ENCODE measurements around the gene TBATA.
A peak's percentile ranks its signal among the peaks of the same experiment; 100 is the strongest.

TBATA gene

GRCh38 chr10:70809726-70810125 is 24.5 kb upstream of the TBATA start:
- Histone ChIP-seq H3K9ac (no peak overlapping the region), H3K4me3 (no peak overlapping the region), H3K4me2 (peak overlapping the region; percentile 27), H3K9me3 (no peaks in the 10 kb centered on the region), H3K27ac (no peak overlapping the region), H3K4me1 (peaks cover 18% of the 10 kb centered on the region), H3K27me3 (no peaks in the 10 kb centered on the region), H3K36me3 (no peaks in the 10 kb centered on the region), H4K20me1 (no peaks in the 10 kb centered on the region)
- TF ChIP-seq Cebpa-rat (IDR thresholded peaks at IDR 0.05), result no peak

GRCh38 chr10:70809011-70809611 is 23.9 kb upstream of the TBATA start:
- Histone ChIP-seq H3K27ac (no peak overlapping the region), H3K4me1 (peaks cover 18% of the 10 kb centered on the region), H4K20me1 (no peaks in the 10 kb centered on the region), H3K9me3 (no peaks in the 10 kb centered on the region), H3K4me3 (no peak overlapping the region), H3K9ac (no peak overlapping the region), H3K27me3 (no peaks in the 10 kb centered on the region), H3K4me2 (peak overlapping the region; percentile 31), H3K36me3 (no peaks in the 10 kb centered on the region)
- TF ChIP-seq Cebpa-rat (IDR thresholded peaks at IDR 0.05), result no peak

DNA sequence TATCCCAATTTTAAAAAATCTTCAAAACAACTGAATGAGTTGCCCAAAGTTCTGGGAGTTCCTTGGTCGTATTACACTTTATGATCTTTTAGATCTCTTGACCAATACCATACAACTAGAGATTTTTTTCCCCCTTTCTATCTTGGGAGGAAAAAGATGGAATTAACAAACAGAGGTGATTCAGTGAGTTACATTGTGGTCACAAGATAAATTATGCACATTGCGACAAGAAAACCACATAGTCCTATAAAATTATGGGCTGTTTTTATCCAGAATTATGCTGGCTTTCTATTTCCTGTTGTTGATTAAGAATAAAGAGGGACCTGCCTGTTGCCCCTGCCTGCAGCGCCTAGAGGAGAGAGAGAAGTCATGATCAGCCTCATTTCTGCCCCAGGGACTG is 22.4 kb upstream of the TBATA start:
- Histone ChIP-seq H3K27me3 (no peaks in the 10 kb centered on the region), H3K36me3 (no peaks in the 10 kb centered on the region), H3K4me2 (no peak overlapping the region), H4K20me1 (no peaks in the 10 kb centered on the region), H3K9me3 (no peaks in the 10 kb centered on the region), H3K4me1 (peaks cover 18% of the 10 kb centered on the region), H3K27ac (no peak overlapping the region), H3K9ac (no peak overlapping the region), H3K4me3 (no peak overlapping the region)
- no peak for TF ChIP-seq Cebpa-rat (IDR thresholded peaks at IDR 0.05)

GRCh38 chr10:70806841-70807240 is 21.7 kb upstream of the TBATA start:
- Histone ChIP-seq H4K20me1 (no peaks in the 10 kb centered on the region), H3K9me3 (no peaks in the 10 kb centered on the region), H3K27ac (no peak overlapping the region), H3K4me2 (no peak overlapping the region), H3K27me3 (no peaks in the 10 kb centered on the region), H3K4me1 (peaks cover 18% of the 10 kb centered on the region), H3K4me3 (no peak overlapping the region), H3K9ac (no peak overlapping the region), H3K36me3 (no peaks in the 10 kb centered on the region)
- TF ChIP-seq Cebpa-rat (IDR thresholded peaks at IDR 0.05), result no peak

DNA sequence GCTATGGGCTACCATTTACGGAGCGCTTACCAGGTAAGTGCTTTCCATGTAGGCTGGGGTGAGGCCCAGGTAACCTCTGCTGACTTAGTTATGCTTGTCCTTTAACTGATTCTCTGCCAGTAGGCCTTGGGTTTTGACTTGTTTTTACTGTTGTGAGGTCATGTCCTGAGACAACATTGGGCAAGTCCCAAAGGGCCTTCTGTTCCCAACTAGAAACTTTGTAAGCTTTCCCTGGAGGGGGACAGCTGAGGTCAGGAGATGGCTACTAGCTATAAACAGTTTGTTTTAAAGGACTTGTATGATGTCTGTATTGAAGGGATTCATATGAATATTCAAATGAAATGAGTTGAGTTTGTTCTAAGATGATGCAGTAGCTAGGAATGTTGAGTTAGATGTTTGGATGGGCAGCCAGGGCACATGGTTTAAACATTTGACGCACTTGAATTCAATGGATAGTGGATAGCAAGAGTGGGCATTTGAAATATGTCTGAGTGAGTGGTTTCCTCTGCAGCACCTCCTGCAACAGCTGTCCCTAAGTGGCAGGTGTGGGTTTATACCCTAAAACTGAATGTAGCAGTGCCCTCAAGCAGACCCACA is 20.5 kb upstream of the TBATA start:
- no peak overlapping the region for H3K27ac ChIP-seq
- no peaks in the 10 kb centered on the region for H3K27me3 ChIP-seq
- H3K4me1 ChIP-seq, result peaks cover 18% of the 10 kb centered on the region
- H3K36me3 ChIP-seq, result no peaks in the 10 kb centered on the region
- H3K9me3 ChIP-seq, result no peaks in the 10 kb centered on the region
- H4K20me1 ChIP-seq, result no peaks in the 10 kb centered on the region
- H3K9ac ChIP-seq, result no peak overlapping the region
- H3K4me2 ChIP-seq, result no peak overlapping the region
- TF ChIP-seq Cebpa-rat (IDR thresholded peaks at IDR 0.05), result no peak
- no peak overlapping the region for H3K4me3 ChIP-seq

DNA sequence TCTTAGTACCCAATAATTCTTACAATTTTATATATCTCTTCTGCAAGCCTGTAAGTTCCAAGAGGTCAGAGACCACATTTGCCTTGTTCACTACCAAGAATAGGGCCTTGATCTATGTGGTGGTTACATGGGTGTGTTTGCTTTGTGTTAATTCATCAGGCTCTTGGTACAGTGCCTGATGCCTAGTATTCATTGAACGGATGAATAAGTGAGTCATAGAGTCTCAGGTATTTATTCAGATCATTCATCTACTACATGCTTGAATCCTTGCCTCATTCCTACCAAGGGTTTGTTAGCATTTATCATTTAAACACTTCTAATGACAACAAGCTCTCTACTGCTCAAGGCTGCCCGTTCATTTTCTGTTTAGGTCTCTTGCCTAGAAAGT is 19.2 kb upstream of the TBATA start:
- Histone ChIP-seq H3K9ac (no peak overlapping the region), H3K4me3 (no peak overlapping the region), H3K4me2 (no peak overlapping the region), H3K4me1 (peaks cover 8% of the 10 kb centered on the region), H3K9me3 (no peaks in the 10 kb centered on the region), H3K36me3 (no peaks in the 10 kb centered on the region), H3K27me3 (no peaks in the 10 kb centered on the region), H3K27ac (no peak overlapping the region), H4K20me1 (no peaks in the 10 kb centered on the region)
- no peak for TF ChIP-seq Cebpa-rat (IDR thresholded peaks at IDR 0.05)

- no peak overlapping the region for H3K27ac ChIP-seq
- no peak overlapping the region for H3K4me3 ChIP-seq
Measured at GRCh38 chr10:70803775-70804420, 18.7 kb upstream of the TBATA start.

GRCh38 chr10:70801854-70802253 is 16.7 kb upstream of the TBATA start:
- Histone ChIP-seq H3K4me3 (no peak overlapping the region), H3K4me2 (no peak overlapping the region), H3K27ac (no peak overlapping the region), H3K9me3 (no peaks in the 10 kb centered on the region), H3K27me3 (no peaks in the 10 kb centered on the region), H4K20me1 (no peaks in the 10 kb centered on the region), H3K4me1 (no peaks in the 10 kb centered on the region), H3K36me3 (no peaks in the 10 kb centered on the region), H3K9ac (no peak overlapping the region)
- no peak for TF ChIP-seq Cebpa-rat (IDR thresholded peaks at IDR 0.05)

More at GRCh38 chr10:70803775-70804420, 18.7 kb upstream of the TBATA start:
- TF ChIP-seq Cebpa-rat (IDR thresholded peaks at IDR 0.05), result no peak
- no peak overlapping the region for H3K9ac ChIP-seq
- H3K4me2 ChIP-seq, result no peak overlapping the region
- H3K27me3 ChIP-seq, result no peaks in the 10 kb centered on the region
- no peaks in the 10 kb centered on the region for H3K36me3 ChIP-seq
- peaks cover 3% of the 10 kb centered on the region for H3K4me1 ChIP-seq
- H4K20me1 ChIP-seq, result no peaks in the 10 kb centered on the region
- H3K9me3 ChIP-seq, result no peaks in the 10 kb centered on the region

DNA sequence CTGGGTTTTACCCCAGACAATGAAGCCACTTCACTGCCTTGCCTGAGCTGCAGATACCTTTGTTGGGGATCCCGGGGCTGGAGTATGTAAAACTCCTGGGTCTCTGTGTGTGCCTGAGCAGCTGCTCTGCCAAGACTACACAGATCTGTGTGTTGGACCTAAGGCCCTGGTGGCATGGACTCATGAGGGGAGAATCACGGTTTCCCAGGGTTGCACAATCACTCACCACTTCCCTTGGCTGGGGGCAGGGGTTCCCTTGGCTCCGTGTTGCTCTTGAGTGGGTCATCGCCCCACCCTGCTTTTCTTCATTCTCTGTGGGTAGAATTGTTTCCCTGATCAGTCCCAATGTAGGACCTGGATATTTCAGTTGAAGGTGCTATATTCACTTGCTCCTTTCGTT is 13.9 kb upstream of the TBATA start:
- H3K4me1 ChIP-seq, result no peaks in the 10 kb centered on the region
- no peak overlapping the region for H3K9ac ChIP-seq
- no peak overlapping the region for H3K27ac ChIP-seq
- H3K4me3 ChIP-seq, result no peak overlapping the region
- no peaks in the 10 kb centered on the region for H3K27me3 ChIP-seq
- no peaks in the 10 kb centered on the region for H3K36me3 ChIP-seq
- TF ChIP-seq Cebpa-rat (IDR thresholded peaks at IDR 0.05), result no peak
- no peaks in the 10 kb centered on the region for H3K9me3 ChIP-seq
- H4K20me1 ChIP-seq, result no peaks in the 10 kb centered on the region
- no peak overlapping the region for H3K4me2 ChIP-seq

DNA sequence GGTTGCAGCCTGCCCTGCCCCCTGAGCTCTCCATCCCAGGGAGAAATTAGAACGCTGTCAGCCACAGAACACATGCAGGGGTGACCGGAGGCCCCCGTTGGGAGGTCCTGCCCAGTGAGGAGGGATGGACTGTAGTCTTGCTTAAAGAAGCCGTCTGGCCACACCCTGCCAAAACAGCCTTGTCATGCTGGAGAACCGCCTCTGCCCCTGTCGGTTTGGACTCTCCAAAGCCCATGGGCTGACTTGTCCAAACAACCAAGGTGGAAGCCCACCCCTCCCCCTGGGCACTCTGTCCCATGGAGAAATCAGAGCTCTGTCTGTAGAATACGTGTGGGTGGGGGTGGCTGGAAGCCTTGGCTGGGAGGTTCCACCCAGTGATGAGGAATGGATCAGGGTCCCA is 12.7 kb upstream of the TBATA start:
- no peaks in the 10 kb centered on the region for H3K27me3 ChIP-seq
- no peaks in the 10 kb centered on the region for H4K20me1 ChIP-seq
- H3K4me1 ChIP-seq, result no peaks in the 10 kb centered on the region
- H3K9me3 ChIP-seq, result no peaks in the 10 kb centered on the region
- TF ChIP-seq Cebpa-rat (IDR thresholded peaks at IDR 0.05), result no peak
- no peak overlapping the region for H3K27ac ChIP-seq
- H3K36me3 ChIP-seq, result no peaks in the 10 kb centered on the region
- no peak overlapping the region for H3K4me2 ChIP-seq
- no peak overlapping the region for H3K9ac ChIP-seq
- H3K4me3 ChIP-seq, result no peak overlapping the region
